Kidney tubule cell (primary cell): Measurements from ENCODE around the gene BEND3.
A peak's percentile ranks its signal among the peaks of the same experiment; 100 is the strongest.
"Not testable (repeated sequence)": the region's sequence is repeated elsewhere in the genome, so short reads cannot be mapped to it uniquely, and the experiment has no call there.

Experiments used
- DNase-seq: peaks from one replicate; pipeline ENCODE4 v3.0.0-alpha.2; 2018; ENCODE audit warnings: low spot score

The BEND3 gene

DNA sequence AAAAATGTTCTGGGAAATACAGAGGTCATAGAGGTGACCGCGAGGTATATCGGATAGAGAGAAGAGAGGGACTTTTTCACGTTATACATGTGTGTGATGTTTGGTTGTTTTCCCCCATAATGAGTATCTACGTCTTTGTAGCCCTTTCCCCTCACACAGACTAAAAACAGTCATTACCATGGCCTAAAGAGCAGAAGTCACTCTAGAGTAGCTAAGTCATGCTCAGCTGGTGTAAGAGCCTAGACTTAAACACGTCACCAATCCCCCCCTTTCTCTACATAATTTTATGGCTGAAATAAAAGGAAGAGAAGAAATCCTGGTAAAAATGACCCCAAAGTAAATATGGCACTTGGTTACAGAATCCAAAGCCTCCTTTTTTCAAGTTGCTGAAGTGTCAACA, 6.0 kb upstream of the BEND3 start:
- no peak for DNase-seq

GRCh38 chr6:107120404-107120803, 5.1 kb upstream of the BEND3 start:
- DNase-seq = no peak

- no peak for DNase-seq
These were observed 3.7 kb upstream of the BEND3 start for GRCh38 chr6:107118976-107119375.

- not testable (repeated sequence) for DNase-seq
These were observed 3.2 kb upstream of the BEND3 start for GRCh38 chr6:107118540-107118939.

GRCh38 chr6:107116931-107117330, 1.6 kb upstream of the BEND3 start:
- no peak for DNase-seq

DNA sequence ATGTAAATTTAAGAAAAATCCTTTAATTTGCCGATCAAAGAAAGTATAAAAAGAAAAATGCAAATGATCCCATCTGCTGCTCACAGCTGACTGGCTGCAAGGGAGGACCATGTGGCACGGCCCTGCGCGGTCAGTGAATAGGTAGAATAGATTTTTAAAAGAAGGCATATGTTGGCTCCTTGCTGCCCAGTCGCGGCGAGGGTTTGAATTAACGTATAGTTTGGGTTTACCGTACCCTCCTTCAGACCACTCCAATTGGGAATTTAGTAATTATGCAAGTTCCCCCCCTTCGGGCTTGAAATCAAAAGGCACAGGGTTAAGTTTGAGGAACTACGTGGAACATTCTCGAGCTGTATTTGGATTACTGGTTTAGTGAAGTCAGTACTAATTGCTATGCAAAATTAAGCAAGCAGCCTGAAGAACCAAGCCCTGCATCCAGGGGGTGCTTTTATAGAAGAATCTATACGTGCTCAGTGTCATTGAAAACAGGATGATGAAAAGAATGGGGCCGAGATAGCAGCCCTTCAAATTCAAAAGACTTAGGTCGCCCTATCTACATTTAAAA, 1.1 kb upstream of the BEND3 start:
- DNase-seq = peak; percentile 44

DNA sequence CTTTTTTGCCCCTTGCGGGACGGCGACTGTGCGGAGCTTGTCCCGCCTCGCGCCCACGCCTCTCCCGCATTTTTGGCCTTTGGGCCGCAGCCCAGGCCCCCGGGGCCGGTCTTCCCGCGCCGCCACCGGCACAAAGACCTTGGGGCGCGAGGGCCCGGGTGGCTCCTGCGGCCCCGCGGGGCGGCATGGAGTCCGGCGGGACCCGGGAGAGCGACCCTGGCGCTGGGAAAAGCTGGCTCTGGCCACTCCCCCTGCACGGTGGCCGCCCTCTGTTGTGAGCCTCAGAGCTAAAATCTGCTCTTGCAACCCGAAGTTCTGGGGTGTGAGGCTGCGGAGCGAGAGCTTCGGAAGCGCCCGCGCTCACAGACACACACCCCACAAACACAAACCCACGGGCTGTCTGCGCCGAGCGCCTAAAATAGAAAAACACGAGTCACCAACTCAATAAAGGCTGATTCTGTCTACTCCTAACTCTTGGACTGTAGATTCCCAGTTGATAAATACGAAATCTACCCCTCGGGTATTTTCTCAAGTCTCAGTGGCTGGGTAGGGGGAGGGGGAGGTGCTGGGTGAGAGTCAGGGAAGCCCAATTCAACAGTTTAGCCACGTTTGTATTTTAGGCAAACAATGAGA, 496 bp upstream of the BEND3 start:
- DNase-seq = peak; percentile 55

- peak; percentile 88 for DNase-seq
These were observed 946 bp downstream of the BEND3 start for GRCh38 chr6:107114213-107114925.

GRCh38 chr6:107110200-107110599, 5.1 kb downstream of the BEND3 start:
- no peak for DNase-seq

DNA sequence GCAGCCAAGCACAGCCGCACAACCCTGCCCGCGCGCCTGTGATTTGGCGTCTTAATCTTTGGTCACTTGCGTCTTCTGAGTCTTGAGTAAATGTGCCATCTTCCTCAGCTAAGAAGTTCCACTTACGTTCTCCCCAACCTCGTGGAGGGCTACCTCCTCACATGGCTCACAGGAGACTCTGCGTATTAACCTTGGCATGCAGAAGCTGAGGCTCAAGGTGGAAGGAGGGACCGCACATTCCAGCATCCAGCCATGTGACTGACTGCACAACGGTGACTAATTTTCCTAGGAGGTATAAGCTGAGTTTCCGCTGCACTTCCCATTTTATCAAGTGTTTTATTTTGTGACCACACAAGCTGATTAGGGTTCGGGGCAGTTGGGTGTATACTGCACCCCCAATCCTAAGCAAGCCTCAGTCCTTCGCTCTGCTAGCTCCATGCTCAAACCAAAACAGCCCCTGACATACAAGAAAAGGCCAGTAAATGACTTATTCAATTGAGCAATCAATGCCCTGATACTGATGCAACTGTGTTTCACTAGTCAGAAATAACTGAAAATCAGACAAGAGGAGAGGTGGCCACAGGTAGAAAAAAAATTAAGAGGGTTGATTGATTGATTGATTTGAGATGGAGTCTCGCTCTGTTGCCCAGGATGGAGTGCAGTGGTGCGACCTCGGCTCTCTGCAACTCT, 7.0 kb downstream of the BEND3 start:
- peak; percentile 92 for DNase-seq

GRCh38 chr6:107107791-107108190, 7.5 kb downstream of the BEND3 start:
- no peak for DNase-seq

DNA sequence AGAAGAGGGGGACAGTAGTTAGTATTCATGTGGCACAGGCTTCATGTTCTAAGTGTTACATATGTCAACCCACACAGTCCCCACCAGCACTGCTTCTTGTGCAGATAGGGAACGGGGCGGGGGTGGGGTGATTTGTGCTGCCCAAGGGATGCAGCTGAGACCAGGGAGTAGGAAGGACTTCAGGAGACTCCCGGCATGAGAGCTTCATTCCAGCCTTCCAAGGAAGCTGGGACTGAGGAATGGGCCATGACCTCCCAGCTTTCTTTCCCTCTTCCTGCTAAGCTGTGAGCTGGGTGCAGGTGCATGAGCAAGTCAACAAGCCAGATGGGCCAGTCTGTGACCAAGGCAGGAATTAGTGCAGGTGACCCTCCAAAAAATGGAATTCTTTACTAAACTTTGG, 9.2 kb downstream of the BEND3 start:
- no peak for DNase-seq

DNA sequence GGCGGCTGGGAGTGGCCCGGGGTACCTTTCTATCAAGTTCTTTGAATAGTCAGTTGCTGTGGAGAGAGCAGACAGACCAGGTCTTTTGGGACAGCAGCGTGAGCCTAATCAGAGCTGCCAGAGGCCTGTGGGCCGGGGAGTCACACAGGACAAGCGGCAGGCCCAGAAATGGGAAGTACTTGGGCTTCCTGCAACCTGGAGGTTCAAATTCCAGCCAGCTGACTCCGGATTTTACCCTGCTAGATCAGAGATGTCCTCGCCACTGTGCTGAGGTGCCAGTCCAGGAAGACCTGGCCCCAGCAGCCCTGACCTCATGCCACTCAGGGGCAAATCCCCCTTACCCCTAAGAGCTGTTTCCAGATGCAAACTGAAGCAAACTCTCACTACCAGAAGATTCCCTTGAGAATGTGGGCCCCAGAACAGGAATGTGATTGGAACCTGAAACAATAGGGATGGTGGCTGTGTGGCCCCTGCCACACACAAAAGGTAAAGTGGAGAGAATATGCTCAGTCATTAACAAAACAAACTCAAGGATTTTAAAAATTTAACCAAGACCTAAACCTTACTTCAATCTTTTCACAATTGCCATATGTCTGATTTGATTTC, 9.7 kb downstream of the BEND3 start:
- DNase-seq = no peak

DNA sequence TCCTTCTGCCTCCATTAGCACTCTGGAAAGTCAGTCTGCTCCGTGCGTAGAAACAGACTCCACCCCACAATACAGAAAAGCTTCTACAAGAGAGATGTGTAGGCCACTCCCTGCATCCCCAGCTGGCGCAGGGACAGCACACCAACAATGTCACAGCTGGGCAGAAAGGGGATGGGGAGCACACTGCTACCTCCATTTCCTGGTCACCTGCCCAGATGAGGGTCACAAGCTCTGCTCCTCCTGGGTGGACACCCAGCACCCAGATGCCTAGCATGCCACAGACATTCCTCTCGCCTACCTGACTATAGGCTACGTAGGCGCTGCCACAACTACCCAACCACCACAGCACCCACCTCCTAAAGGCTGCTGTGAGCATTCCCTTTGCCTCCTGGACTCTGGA, 12.2 kb downstream of the BEND3 start:
- DNase-seq = peak; percentile 54

DNA sequence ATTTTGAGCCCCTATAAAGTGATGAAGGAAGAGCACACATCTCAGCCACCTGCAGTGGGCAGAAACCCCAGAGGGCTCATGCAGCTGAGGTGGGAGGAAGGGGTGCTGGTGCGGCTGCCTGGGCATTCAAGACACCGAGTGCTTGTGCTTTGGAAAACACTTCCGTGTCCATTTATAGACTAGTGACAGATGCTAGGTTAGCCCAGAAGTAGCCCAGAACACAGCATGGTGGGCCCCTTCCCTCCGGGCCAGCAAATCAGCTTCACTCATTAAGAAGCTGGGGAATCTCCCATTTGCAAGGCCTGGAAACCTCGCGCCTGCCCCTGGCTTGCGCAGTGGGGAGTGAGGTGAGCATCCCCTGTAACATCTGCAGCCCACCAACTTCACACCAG, 12.9 kb downstream of the BEND3 start:
- DNase-seq = no peak

DNA sequence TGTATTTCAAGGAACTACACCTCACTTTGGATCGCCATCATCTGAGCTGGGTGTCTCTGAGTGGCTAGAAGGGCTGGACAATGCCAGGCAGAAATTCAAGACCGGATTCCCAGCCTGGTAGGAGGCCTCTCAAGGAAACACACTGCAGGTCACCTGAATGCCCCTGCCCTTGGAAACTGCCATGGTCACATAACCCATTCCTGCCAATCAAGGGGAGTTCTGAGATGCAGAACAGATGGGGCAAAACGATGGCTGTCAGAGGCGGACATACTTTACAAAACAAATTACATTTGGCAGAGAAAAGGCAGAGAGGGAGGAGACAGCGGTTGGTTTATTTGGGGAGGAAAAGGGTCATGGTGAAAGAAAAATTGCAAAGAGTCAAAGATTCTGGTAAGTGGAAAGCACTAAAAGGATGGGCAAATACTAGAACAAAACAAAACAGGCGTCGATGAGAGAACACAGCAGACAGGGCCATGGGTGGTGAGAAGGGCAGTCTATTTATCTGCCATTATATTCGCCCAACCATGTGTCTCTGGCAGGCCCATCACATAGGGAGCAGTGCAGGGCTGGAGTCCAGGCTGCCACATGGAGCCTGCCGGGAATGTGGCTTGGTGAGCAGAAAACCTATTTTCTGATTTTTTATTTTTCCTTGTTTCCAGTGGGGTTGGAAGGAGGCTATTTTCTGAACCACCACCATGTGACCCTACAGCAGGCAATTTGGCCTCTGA, 13.5 kb downstream of the BEND3 start:
- DNase-seq = no peak

DNA sequence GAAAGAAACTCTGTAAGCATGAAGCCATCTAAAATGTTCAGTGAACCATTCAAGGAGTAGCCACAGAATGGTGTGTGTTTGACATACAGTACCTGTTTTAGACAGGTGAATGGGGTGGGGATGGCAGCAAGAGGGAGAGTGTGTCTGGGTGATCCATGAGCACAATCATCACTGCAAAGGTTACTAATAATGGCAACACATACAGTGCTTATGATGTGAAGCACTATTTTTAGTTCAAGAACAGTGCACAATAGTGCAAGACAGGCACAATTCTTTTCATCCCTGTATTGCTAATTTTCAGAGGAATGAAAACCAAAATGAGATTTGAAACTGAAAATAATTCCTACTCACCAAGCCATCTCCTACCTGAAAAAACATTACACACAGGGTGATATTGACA, 14.1 kb downstream of the BEND3 start:
- DNase-seq = no peak

GRCh38 chr6:107098436-107099307, 16.6 kb downstream of the BEND3 start:
- DNase-seq = no peak

DNA sequence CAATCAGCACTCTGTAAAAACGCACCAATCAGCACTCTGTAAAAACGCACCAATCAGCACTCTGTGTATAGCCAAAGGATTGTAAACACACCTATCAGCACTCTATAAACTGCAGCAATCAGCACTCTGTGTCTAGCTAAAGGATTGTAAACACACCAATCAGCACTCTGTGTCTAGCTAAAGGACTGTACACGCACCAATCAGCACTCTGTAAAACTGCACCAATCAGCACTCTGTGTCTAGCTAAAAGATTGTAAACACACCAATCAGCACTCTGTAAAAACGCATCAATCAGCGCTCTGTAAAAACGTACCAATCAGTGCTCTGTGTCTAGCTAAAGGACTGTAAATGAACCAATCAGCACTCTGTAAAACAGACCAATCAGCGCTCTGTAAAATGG, 30.9 kb downstream of the BEND3 start:
- DNase-seq = not testable (repeated sequence)

DNA sequence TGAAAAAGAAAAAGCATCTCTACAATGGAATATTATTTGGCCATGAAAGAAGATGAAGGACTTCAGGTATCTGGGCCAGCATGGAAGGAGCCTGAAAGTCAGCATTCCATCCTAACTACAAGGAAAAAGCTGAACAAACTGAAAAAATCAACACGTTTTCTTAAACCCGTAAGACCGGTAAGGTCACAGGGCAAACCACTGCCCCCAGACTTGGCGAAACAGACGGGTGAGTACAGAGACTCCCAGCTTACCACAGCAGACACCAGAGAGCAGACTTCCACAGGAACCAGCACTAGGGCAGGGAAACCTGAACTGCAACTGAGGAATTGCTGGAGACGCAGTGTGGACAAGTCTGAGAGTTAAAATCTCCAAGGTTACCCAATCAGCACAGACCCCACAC, 31.4 kb downstream of the BEND3 start:
- DNase-seq = no peak
